T-helper 2 cell treated with Interferon-gamma antibody and Interleukin-4, amounts not matched to agents 100 ng/mL and 5 ng/mL, for 36 hours (primary cell): ENCODE results near the gene ODR4. TPM values are rescaled to one million over a fixed set of nuclear protein-coding genes. Genes with fewer than 3 reads are reported as not detected.
"Not testable (repeated sequence)": the region's sequence is repeated elsewhere in the genome, so short reads cannot be mapped to it uniquely, and the experiment has no call there.

Source experiments
- intact Hi-C: fragments of 100-400 bp; cut with micrococcal nuclease; formaldehyde crosslinking; loops from one replicate; pipeline ENCODE4 v1.15.1; 2023
- total RNA-seq: library from RNA; stranded (reverse); gene quantifications from 2 replicates; pipeline ENCODE4 v1.2.3, GENCODE V29; 2022

The ODR4 gene
- total RNA-seq = 15.0 and 16.8 TPM in 2 replicates

DNA sequence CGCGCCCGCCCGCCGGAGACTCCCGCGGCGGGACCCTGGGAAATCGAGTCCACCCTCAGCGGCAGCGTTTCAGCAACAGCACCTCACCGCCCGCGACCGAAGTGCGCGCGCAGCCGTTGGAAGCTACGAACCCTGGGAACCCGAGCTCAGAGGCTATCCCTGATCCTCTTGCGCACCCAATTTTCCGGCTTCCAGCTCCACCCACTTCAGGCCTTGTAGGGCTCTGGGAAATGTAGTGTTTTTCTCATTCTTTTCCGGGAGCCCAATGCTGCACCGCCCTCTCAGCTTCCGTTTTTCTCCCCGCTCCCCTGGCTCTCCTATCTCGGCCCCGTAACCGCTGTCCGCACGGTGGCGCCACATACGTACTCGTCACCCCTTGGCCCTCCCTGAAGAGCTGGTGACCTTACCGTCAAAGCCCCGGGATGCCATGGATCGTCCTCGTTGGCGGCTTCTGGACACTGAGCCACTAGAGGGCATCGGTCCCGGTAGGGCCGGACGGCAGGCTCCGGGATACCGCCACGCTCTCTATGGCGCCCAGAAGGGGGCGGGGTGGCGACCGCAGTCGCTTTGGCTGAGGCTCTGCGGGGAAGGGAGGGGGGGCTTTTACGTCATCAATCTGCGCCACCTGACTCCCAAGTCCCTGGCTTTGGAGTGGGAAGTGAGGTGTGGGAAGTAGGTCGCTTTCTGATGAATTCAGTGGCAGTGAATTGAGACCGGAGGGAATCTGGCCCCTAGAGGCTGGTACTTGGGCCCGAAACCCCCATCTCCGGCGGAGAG is at the start of gene ODR4, which contains the start of gene TPR:
Gene ODR4 (plus strand): TSS at position 687 of the 777 bp plus-strand sequence. CDS start 3,948 bp downstream, outside the sequence.
Gene TPR (minus strand): TSS at position 102 of the 777 bp plus-strand sequence. CDS start 225 bp downstream, outside the sequence.
- intact Hi-C loops = loop anchor here (1.0 to 10.0 kb wide), 9 partner anchors 71 to 1621 kb away; partner anchors contain the start of genes EDEM3, IVNS1ABP, PTGS2 and RNF2

DNA sequence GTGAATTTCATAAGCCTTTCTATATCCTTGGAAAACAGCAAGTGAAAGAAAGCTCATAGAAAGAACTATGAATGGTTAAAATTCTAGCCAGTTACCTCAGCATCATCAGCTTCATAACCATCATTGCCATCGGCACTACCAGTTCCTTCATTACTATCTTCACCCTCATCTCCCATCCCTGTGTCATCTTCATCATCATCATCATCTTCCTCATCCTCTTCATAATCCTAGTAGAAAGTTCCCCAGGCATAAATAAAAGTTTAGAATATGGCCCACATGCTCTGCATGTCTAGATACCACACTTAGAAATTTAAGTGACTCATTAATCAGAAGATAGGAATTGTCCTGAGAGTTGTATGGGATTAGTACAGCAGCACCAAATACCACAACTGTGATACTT is 49.6 kb upstream of the ODR4 start:
- intact Hi-C loops = loop anchor here (5.0 kb wide), 1 partner anchor 169 kb away; no protein-coding TSS in a partner anchor

DNA sequence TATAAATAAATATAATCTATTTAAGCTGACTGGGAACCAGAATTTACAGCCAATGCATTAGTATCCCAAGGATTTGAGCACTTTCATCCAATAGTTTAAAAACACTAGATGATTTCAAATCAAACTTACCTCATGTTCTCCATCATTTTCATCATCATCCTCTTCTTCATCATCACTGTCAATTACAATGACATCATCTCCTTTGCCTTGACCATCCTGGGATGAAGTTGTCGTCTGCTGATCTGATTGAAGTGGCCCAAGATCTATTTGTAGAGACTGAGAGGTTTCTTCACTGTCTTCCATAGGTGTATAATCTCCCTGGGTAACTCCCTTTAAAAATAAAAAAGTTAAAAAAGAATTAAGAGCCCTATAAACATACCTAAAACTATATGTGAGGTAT is 48.3 kb upstream of the ODR4 start:
- intact Hi-C loops = loop anchor here (5.0 kb wide), 1 partner anchor 170 kb away; no protein-coding TSS in a partner anchor

DNA sequence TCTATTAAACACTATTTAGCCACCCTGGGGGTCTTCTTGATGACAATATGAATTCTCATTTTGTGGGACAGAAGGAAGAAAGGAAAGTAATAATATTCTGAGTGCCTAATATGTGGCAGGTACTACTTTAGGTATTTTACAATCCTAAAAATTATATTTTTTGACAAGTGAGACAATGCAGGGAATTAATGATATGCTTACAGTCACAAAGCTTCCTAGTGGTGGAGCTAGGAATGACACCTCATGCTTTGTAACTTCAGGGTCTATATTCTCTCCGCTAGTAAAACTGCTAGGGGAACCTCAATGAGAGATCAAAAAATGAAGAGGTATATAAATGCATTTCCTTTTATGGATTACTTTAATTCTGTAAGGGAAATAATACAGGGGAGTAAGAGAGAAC is 44.9 kb upstream of the ODR4 start:
- intact Hi-C loops = no loop called here

DNA sequence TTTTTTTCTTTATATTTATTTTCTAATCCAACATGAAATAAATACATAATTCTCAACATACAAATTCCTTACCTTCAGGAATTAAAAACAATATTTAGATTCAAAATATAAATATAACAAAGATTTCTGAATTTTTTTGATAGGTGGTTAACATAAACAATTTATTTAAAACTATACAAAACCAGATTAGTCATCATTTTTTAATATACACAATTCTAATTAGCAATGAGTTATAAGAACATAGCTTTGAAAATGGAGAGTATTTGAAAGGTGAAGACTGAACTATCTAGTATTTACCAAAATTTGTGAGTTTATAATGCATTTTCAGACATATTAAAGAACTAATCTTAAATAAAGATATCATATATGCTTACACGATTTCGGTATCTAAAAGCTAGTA is 38.1 kb upstream of the ODR4 start:
- intact Hi-C loops = loop anchor here (2.0 to 5.0 kb wide), 2 partner anchors 17 to 35 kb away; no protein-coding TSS in a partner anchor

DNA sequence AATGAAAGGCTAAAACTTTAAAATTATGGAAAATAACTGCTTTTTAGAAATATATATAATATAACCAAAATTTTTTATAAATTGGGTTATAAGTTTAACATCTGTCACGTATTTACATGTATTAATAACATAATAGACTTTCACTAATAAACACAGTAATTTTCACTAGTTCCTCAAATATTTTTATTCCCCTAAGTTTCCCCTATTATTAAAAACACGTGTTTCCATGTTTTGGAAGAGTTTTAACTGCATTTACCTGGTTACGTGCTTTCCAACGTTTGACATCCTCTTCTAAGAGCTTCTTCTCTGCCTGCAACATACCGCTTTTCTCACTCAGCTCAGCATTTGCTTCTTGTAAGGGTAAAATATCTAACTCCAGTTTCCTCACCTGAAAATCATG is 34.9 kb upstream of the ODR4 start:
- intact Hi-C loops = no loop called here

DNA sequence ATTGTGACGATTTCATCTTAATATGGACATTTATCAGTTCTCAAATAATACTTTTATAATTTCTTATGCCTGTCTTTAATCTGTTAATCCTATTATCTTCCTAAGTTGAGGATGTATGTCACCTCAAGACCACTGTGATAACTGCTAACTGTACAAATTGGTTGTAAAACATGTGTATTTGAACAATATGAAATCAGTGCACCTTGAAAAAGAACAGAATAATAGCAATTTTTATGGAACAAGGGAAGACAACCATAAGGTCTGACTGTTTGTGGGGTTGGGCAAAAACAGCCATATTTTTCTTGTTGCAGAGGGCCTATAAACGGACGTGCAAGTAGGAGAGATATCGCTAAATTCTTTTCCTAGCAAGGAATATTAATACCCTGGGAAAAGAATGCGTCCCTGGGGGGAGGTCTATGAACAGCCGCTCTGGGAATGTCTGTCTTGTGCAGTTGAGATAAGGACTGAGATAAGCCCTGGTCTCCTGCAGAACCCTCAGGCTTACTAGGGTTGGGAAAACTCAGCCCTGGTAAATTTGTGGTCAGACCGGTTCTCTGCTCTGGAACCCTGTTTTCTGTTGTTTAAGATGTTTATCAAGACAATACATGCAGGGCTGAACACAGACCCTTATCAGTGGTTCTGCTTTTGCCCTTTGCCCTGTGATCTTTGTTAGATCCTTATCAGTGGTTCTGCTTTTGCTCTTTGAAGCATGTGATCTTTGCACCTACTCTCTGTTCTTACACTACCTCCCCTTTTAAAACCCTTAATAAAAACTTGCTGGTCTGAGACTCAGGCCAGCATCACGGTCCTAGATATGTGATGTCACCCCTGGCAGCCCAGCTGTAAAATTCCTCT is 27.6 kb upstream of the ODR4 start:
- intact Hi-C loops = loop anchor here (2.0 kb wide), 1 partner anchor 15 kb away; no protein-coding TSS in a partner anchor

DNA sequence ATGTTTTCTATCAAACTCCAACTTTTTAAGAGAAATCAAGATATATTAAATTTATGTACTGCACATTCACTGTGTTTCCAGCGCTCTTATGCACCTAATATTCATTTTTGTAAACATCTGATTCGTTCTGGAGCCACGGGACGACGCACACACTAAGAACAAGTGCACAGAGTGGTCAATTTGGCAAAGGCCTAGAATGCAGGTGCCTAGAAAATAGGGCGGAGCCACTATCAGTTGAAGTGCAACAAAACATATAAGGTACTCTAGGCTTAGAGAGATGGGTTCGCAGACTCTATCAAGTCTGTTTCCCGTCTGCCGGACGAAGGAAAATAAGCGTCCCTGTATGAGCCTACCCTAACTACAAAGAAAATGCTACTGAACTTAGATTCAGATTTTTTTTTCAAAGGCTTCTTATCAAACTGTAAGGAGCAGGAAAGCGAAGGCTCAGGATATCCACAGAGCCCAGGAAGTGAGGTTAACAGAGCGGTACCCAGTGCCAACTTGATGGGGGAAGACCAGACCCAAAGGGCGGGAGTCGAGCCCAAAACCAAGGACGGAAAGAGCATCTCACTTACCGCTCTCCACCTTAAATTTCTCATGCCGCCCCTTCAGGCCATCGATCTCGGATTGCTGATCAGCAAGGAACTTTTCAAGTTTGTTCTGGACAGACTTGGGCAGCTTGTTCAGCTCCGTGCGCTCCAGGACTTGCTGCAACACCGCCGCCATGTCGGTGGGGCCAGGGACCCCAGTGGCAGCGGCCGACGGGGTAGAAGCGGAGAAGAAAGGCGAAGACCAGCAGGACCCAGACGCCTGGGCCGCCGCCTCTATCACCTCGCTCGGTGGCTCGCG is 1.1 kb upstream of the ODR4 start:
- intact Hi-C loops = loop anchor here (1.0 to 10.0 kb wide), 10 partner anchors 37 to 1620 kb away; partner anchors contain the start of genes EDEM3, IVNS1ABP, PTGS2 and RNF2

DNA sequence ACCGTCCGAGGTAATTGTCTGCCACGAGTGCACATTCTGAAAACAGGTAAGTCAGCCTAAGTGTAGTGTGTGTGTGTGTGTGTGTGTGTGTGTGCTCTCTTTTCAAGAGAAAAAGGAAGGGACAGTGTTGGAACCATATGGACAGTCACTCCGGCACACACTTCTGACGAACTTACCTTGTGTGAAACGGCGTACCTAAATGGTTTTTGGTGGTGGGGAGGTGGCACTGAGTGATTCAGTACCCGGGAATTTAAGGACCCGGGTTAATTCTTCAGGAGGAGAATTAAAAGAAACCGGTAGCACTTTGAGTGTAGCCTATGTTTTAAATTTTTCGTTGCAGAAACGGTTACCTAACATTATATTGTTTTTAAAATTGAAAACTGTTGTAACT is 286 bp downstream of the ODR4 start:
- intact Hi-C loops = loop anchor here (1.0 to 10.0 kb wide), 10 partner anchors 29 to 1622 kb away; partner anchors contain the start of genes EDEM3, IVNS1ABP, PTGS2 and RNF2

DNA sequence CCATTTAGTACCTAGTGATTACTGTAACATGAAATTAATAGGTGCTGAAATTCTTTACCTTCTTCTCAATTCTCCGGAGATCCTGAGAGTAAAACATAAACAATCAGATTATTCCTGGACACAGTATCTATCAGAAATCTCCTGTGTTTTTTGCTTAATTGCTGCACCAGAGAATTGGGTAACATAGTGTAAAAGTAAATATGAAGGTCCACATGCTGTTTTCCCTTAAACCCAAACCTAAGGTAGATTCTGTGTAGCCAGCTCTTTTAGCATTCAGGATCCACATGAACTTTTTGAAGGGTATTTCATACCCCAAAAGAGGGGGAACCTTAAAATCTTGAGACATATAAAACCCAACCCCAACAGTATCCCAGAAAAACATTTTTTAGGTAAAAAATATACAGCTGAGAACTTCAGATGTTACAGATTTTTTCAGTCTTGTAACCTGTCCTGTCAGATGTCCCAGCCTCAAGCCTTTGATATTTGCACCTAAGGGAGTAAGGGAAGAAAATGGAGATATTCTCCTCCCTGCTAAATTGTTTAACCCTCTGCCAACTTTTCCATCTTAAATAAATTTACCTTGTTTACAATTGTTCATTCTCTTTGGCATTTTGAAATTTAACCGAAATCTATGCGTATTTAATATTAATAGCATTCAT is 11.2 kb downstream of the ODR4 start:
- intact Hi-C loops = no loop called here

DNA sequence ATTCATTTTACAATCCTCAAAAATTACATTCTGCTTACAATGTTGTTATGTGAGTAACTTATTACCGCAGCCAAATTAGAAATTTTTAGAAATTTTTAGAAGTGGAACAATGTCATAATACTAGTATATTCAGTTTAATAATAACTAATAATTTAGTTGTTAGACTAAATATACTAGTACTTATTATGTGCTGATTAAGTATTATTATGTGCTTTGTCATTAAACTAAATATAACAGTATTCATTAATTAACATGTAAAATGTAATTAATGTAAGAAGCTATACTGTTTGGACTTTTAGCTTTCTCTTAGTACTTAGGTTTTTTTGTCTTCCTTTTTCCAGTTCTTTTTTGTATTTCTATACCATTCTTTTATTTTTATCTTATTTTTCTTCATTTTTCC is 15.3 kb downstream of the ODR4 start:
- intact Hi-C loops = no loop called here

DNA sequence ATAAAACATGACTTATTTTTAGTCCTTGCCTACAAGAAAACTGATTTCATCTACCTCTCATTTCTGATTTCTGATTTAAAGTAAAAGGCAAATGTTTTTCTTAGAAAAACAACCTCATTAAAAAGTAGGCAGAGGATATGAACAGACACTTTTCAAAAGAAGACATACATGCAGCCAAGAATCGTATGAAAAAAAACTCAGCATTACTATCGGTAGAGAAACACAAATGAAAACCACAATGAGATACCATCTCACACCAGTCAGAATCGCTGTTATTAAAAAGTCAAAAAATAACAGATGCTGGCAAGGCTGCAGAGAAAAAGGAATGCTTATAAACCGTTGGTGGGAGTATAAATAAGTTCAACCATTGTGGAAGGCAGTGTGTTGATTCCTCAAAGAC is 16.2 kb downstream of the ODR4 start:
- intact Hi-C loops = no loop called here

DNA sequence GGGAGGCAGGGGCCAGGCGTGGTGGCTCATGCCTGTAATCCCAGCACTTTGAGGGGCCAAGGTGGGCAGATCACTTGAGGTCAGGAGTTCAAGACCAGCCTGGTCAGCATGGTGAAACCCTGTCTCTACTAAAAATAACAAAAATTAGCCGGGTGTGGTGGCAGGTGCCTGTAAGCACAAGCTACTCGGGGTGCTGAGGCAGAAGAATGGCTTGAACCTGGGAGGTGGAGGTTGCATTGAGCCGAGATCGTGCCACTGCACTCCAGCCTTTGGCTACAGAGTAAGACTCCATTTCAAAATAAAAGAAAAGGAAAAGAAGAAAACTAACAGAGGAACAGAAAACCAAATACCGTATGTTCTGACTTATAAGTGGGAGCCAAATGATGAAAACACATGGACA is 17.1 kb downstream of the ODR4 start:
- intact Hi-C loops = not testable (repeated sequence)

DNA sequence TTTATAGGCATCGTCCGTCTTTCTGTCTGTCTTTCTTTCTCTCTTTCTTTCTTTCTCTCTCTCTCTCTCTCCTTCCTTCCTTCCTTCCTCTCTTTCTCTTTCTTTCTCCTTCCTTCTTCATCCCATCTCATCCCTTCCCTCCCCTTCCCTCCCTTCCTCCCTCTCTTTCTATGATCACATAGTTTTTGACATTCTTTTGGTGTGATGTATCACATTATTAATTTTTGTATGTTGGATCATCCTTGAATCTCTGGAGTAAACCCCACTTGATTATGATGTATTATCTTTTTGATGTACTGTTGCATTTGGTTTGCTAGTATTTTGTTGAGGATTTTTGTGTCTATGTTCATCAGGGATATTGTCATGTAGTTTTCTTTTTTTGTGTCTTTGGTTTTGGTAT is 25.8 kb downstream of the ODR4 start:
- intact Hi-C loops = loop anchor here (5.0 to 10.0 kb wide), 2 partner anchors 41 to 333 kb away; no protein-coding TSS in a partner anchor

DNA sequence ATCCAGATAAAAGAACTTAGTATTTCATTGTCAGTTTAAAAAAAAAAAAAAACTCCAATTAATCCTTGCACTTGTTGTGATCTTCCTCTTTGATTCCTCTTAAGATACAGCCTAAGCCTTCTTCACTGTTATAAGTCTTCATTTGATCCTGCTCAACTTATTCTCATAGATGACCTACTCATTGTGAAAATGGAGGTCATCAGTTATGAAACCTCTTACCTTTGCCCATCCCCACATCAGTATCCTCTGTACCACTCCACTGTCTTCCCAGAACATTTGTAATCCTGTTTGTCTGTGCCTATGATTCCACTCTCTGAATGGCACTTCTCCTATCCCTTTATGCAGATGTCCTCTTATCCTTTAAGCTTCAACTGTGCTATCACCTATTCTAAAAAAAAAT is 28.0 kb downstream of the ODR4 start:
- intact Hi-C loops = loop anchor here (1.0 to 10.0 kb wide), 9 partner anchors 18 to 583 kb away; partner anchors contain the start of gene PTGS2

DNA sequence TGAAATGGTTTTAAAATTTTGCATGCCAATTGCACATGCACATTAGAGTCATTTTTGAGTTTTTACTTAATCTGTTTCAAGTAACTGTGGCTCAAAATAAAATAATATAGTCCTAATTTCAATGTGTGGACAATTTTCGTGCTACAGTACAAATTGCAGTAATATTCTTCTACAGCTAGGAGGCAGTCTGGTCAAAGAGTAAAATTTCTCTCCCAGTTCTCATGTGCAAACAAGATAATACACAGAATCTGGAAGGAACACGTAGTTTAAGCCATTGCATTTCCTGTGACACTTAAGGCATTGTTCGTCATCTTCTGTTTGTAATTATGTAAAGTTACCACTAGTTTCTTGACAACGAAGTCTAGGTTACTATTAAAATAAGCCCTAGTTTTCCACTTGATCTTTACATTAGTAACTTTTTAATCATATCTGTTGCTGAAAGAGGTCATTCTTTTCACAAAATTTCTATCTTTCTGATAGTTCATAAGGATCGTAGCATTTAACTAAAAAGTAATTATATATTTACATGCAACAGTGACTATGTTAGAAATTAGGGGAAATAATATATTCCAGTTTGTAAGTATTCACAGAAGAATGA is 28.9 kb downstream of the ODR4 start:
- intact Hi-C loops = loop anchor here (1.0 to 10.0 kb wide), 9 partner anchors 17 to 582 kb away; partner anchors contain the start of gene PTGS2

DNA sequence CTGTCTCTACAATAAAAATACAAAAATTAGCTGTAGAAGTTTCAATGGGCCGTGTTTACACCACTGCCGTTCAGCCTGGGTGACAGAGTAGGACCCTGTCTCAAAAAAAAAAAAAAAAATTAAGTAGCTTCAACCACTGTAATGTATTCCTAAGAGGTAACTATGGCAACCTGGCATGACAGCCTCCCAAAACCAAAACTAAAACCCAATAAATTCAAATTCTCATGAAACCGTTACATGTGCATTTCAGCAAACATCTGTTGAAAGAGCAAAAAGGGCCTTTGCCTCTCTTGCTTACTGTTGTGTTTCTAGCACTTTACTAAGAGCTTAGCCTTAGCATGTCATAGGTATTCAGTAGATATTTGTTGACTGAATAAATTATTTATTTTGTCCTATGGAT is 33.5 kb downstream of the ODR4 start:
- intact Hi-C loops = loop anchor here (10.0 kb wide), 1 partner anchor 326 kb away; no protein-coding TSS in a partner anchor

DNA sequence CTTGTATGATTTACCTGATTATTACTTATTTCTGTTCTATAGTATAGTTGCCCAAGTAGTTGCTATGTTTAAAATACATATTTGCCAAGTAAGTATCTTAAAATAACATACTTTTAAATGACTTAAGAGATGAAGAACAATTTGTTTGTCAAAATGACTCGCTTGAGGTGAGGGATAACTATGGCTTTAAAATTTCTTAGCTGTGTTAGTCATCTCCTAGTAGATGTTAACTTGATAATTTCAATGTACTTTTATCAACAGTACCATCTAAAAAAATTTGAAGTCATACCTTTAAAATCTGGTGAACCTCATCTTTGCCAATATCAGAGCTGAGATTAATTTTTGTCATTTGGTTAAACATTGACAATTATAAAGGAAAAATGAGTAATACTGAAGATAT is 37.7 kb downstream of the ODR4 start:
- intact Hi-C loops = no loop called here

DNA sequence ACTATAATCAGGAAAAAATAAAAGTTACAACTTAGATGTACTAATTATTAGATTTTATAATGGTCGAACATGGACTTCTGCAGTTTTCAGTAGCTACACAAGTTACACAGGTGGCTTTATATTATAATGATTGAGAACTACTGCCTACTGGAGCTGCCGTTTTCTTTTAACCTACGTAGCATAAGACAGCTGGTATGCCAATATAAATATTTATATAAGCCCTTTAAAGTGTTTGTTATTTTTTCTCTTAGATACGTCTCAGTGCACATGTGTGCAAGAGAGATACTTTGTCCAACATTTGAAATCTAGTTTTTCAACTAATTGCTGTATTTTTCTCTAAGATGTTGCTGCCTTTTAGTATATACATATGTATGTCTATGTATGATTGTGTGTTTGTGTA is 42.9 kb downstream of the ODR4 start:
- intact Hi-C loops = no loop called here
